HCT116 (cell line): ENCODE results near the gene TVP23A. TPM values are rescaled to one million over a fixed set of nuclear protein-coding genes. Genes with fewer than 3 reads are reported as not detected.
A peak's percentile ranks its signal among the peaks of the same experiment; 100 is the strongest.

ENCODE experiments used
- ATAC-seq: fragments of 200-7000 bp; cut with Tn5 transposase; 2 replicates; pipeline ENCODE4 v1.9.1; 2020; ENCODE audit warnings: mild to moderate bottlenecking, moderate library complexity
- BruUV-seq: library from RNA; stranded (reverse); fragments of 400-500 nt; replicated peaks from 2 replicates; lab custom pipeline; 2021; lab: Mats Ljungman, UMichigan
- CTCF ChIA-PET: fragments of 300-600 bp; sonication (Branson Sonifier 250); formaldehyde crosslinking; loops from one replicate; lab custom pipeline; 2021; ENCODE audit warnings: antibody characterized with exemption; lab: Charles Lee
- POLR2A ChIA-PET: fragments of 300-600, 350-600 bp; sonication (Branson Sonifier 250); formaldehyde crosslinking; loops from one replicate; lab custom pipeline; 2021; ENCODE audit warnings: antibody characterized with exemption; lab: Charles Lee
- RAD21 ChIA-PET, 2 experiments: fragments of 300-600 bp; sonication (Branson Sonifier 250); formaldehyde crosslinking; loops; one replicate each; lab custom pipeline; 2023; ENCODE audit warnings: low total read pairs in 2 of 2; ENCODE audit not compliant: uncharacterized antibody in 2 of 2, unreplicated experiment in 2 of 2, low non-redundant PET in 1 of 2; lab: Charles Lee
- DNase-seq: peaks from one replicate; pipeline ENCODE4 v3.0.0-alpha.2; 2010; ENCODE audit warnings: low read depth, low spot score
- H2AFZ ChIP-seq: fragments of 200-600 bp; shearing (Covaris generic), sonication (generic); 2 replicates; pipeline ENCODE4 v1.6.1; 2017; ENCODE audit warnings: low read depth, mixed run types, mixed read lengths, antibody characterized with exemption, low read length; ENCODE audit not compliant: poor library complexity, severe bottlenecking
- H3K27ac ChIP-seq: 2 replicates; pipeline ENCODE4 v1.5.1; 2012; ENCODE audit warnings: low read depth, low read length
- H3K27me3 ChIP-seq: fragments of 200-600 bp; sonication (generic); 2 replicates; pipeline ENCODE4 v1.6.1; 2016; ENCODE audit warnings: mixed run types, low read length, mixed read lengths; ENCODE audit not compliant: insufficient read depth
- H3K36me3 ChIP-seq, 2 experiments: fragments of 200-500 bp in 1 of 2; fragments of 200-600 bp in 1 of 2; sonication (Bioruptor generic) in 1 of 2; sonication (generic) in 1 of 2; 2 replicates each; pipeline versions ENCODE4 v1.5.1 to v1.6.1; 2014 to 2016; ENCODE audit warnings: low read length in 2 of 2, inconsistent platforms in 1 of 2, mixed read lengths in 1 of 2, mixed run types in 1 of 2; ENCODE audit not compliant: insufficient read depth in 2 of 2, control insufficient read depth in 1 of 2
- H3K4me1 ChIP-seq, 2 experiments: fragments of 200-600 bp in 1 of 2; sonication (generic) in 1 of 2; 2 replicates each; pipeline versions ENCODE4 v1.5.1 to v1.6.1; 2012 to 2017; ENCODE audit warnings: low read length in 2 of 2, inconsistent platforms in 1 of 2, mild to moderate bottlenecking in 1 of 2, mixed read lengths in 1 of 2, mixed run types in 1 of 2, moderate library complexity in 1 of 2; ENCODE audit not compliant: insufficient read depth in 2 of 2, control insufficient read depth in 1 of 2
- H3K4me2 ChIP-seq: fragments of 200-600 bp; sonication (generic); 2 replicates; pipeline ENCODE4 v1.6.1; 2017; ENCODE audit warnings: mixed run types, low read length, mixed read lengths
- H3K4me3 ChIP-seq, 2 experiments: fragments of 200-600 bp in 1 of 2; sonication (generic) in 1 of 2; replicated peaks in 1 of 2; 2 replicates each; pipeline ENCODE4 v1.5.1; 2011 to 2016; ENCODE audit warnings: low read length in 2 of 2, control low read depth in 1 of 2, low read depth in 1 of 2, mild to moderate bottlenecking in 1 of 2, mixed read lengths in 1 of 2, mixed run types in 1 of 2
- H3K79me2 ChIP-seq: fragments of 200-600 bp; sonication (generic); 2 replicates; pipeline ENCODE4 v1.6.1; 2017; ENCODE audit warnings: mild to moderate bottlenecking, mixed run types, low read length, moderate library complexity, mixed read lengths; ENCODE audit not compliant: insufficient read depth
- H3K9ac ChIP-seq: fragments of 200-600 bp; sonication (generic); 2 replicates; pipeline ENCODE4 v1.6.1; 2016; ENCODE audit warnings: low read length, mixed read lengths
- H3K9me2 ChIP-seq: fragments of 200-600 bp; sonication (generic), shearing (Covaris generic); 2 replicates; pipeline ENCODE4 v1.6.1; 2017; ENCODE audit warnings: mixed run types, mild to moderate bottlenecking, moderate library complexity; ENCODE audit not compliant: insufficient read depth
- H3K9me3 ChIP-seq, 2 experiments: fragments of 200-500 bp in 1 of 2; fragments of 200-600 bp in 1 of 2; sonication (Bioruptor generic) in 1 of 2; sonication (generic) in 1 of 2; 2 replicates each; pipeline ENCODE4 v1.6.1; 2014 to 2017; ENCODE audit warnings: low read length in 2 of 2, mixed read lengths in 2 of 2, inconsistent platforms in 1 of 2, low read depth in 1 of 2, mild to moderate bottlenecking in 1 of 2, mixed run types in 1 of 2, moderate library complexity in 1 of 2; ENCODE audit not compliant: control insufficient read depth in 1 of 2, insufficient read depth in 1 of 2
- H4K20me1 ChIP-seq: fragments of 200-600 bp; sonication (generic), shearing (Covaris generic); 2 replicates; pipeline ENCODE4 v1.6.1; 2017; ENCODE audit warnings: mixed run types, mild to moderate bottlenecking, moderate library complexity; ENCODE audit not compliant: insufficient read depth
- ATF3 ChIP-seq: IDR thresholded peaks from 2 replicates; pipeline ENCODE4 v1.6.1; 2012
- CEBPB ChIP-seq: IDR thresholded peaks from 2 replicates; pipeline ENCODE4 v1.6.1; 2012; ENCODE audit warnings: low read depth
- EGR1 ChIP-seq: IDR thresholded peaks from 2 replicates; pipeline ENCODE4 v1.6.1; 2012; ENCODE audit warnings: low read depth
- EZH2phosphoT487 ChIP-seq: fragments of 200-600 bp; IDR thresholded peaks from 2 replicates; pipeline ENCODE4 v1.6.1; 2018; ENCODE audit warnings: antibody characterized with exemption, borderline replicate concordance
- REST ChIP-seq: IDR thresholded peaks from 2 replicates; pipeline ENCODE4 v1.6.1; 2012; ENCODE audit warnings: low read depth
- SIN3A ChIP-seq: IDR thresholded peaks from 2 replicates; pipeline ENCODE4 v1.6.1; 2012; ENCODE audit warnings: low read depth
- SRF ChIP-seq: IDR thresholded peaks from 2 replicates; pipeline ENCODE4 v1.6.1; 2012; ENCODE audit warnings: low read depth
- ZFX ChIP-seq: fragments of 450-650 bp; IDR thresholded peaks from 2 replicates; pipeline ENCODE4 v1.6.1; 2017
- ZNF274 ChIP-seq: fragments of 200-500 bp; sonication (Bioruptor generic); IDR thresholded peaks from 2 replicates; pipeline ENCODE4 v1.6.1; 2014; ENCODE audit warnings: mild to moderate bottlenecking, low read depth, low read length, inconsistent platforms
- intact Hi-C: fragments of 100-400 bp; cut with micrococcal nuclease; formaldehyde crosslinking; loops from 2 replicates; pipeline ENCODE4 v1.10.0; 2022
- total RNA-seq: library from RNA; stranded (reverse); gene quantifications from one replicate; pipeline ENCODE4 v1.2.1, GENCODE V29; 2021; ENCODE audit not compliant: unreplicated experiment

Gene TVP23A
- total RNA-seq, 1 experiment from 2014 or later, result not detected

- Histone ChIP-seq H3K9ac (peak overlapping the region; percentile 83), H3K36me3 (0 out of 4 replicates have a peak, but pooled peaks cover 0 to 5% of the 10 kb centered on the region in 2 experiments), H2AFZ (no peak overlapping the region), H3K79me2 (no peaks in the 10 kb centered on the region), H3K27ac (peak overlapping the region; percentile 36; the same call in 1 of the 2 replicates), H3K4me2 (peak overlapping the region; percentile 96), H3K9me3 (no peaks in the 10 kb centered on the region), H4K20me1 (no peaks in the 10 kb centered on the region), H3K4me1 (peaks cover 12 to 36% of the 10 kb centered on the region in 2 experiments), H3K9me2 (no peaks in the 10 kb centered on the region), H3K4me3 (peak overlapping the region; percentile 58 to 68), H3K27me3 (no peaks in the 10 kb centered on the region)
- CTCF ChIA-PET, result interaction anchor here (1.7 to 1.9 kb wide), 2 partner anchors 174 to 229 kb away, joined by 5 to 19 read pairs; no protein-coding TSS in a partner anchor
- DNase-seq (no peak), ATAC-seq (peak; percentile 12)
- TSS peak; percentile 90 for BruUV-seq
- RAD21 ChIA-PET, result interaction anchor here in 1 of 2 experiments (0.9 kb wide), 1 partner anchor 175 kb away, joined by 3 read pairs; no protein-coding TSS in a partner anchor
- POLR2A ChIA-PET, result interaction anchor here (1.0 to 1.4 kb wide), 4 partner anchors 9 to 174 kb away, joined by 3 to 8 read pairs (median 4); no protein-coding TSS in a partner anchor
- intact Hi-C loops, result loop anchor here (2.0 to 5.0 kb wide), 2 partner anchors 133 to 174 kb away; partner anchors contain the start of gene CIITA
- TF ChIP-seq ATF3, result no peak
- TF ChIP-seq CEBPB, result no peak
- no peak for TF ChIP-seq EGR1
- TF ChIP-seq EZH2phosphoT487, result no peak
- no peak for TF ChIP-seq ZNF274
- no peak for TF ChIP-seq ZFX
- no peak for TF ChIP-seq REST
- TF ChIP-seq SRF, result no peak
- no peak for TF ChIP-seq SIN3A
Observed at GRCh38 chr16:10744370-10745030, 74.1 kb downstream of the TVP23A start.
